H9 (cell line): Measurements from ENCODE around the gene ANK3. TPM values are rescaled to one million over a fixed set of nuclear protein-coding genes. Genes with fewer than 3 reads are reported as not detected.

Experiments
- DNase-seq: peaks from one replicate; pipeline ENCODE4 v3.0.0-alpha.2; 2017
- H2AFZ ChIP-seq: one replicate; pipeline ENCODE4 v1.6.1; 2013; ENCODE audit warnings: mild to moderate bottlenecking, low read length, control low read depth, moderate library complexity
- H2AK5ac ChIP-seq: 2 replicates; pipeline ENCODE4 v1.6.1; 2013; ENCODE audit warnings: low read length, control low read depth, mixed read lengths; ENCODE audit not compliant: insufficient read length
- H2BK120ac ChIP-seq: one replicate; pipeline ENCODE4 v1.6.1; 2013; ENCODE audit warnings: low read depth, mild to moderate bottlenecking, low read length, control low read depth, inconsistent platforms; ENCODE audit not compliant: poor library complexity, severe bottlenecking
- H2BK12ac ChIP-seq: 2 replicates; pipeline ENCODE4 v1.6.1; 2013; ENCODE audit warnings: low read length, control low read depth, mixed read lengths, low read depth; ENCODE audit not compliant: insufficient read length
- H2BK15ac ChIP-seq: 2 replicates; pipeline ENCODE4 v1.6.1; 2013; ENCODE audit warnings: low read depth, low read length, control low read depth
- H2BK20ac ChIP-seq: one replicate; pipeline ENCODE4 v1.6.1; 2013; ENCODE audit warnings: low read depth, mild to moderate bottlenecking, low read length, control low read depth, inconsistent platforms; ENCODE audit not compliant: poor library complexity, severe bottlenecking
- H2BK5ac ChIP-seq: 2 replicates; pipeline ENCODE4 v1.6.1; 2013; ENCODE audit warnings: low read length, control low read depth, mixed read lengths; ENCODE audit not compliant: insufficient read length
- H3K14ac ChIP-seq: 2 replicates; pipeline ENCODE4 v1.6.1; 2013; ENCODE audit warnings: low read length, control low read depth; ENCODE audit not compliant: insufficient read depth
- H3K18ac ChIP-seq: 2 replicates; pipeline ENCODE4 v1.6.1; 2013; ENCODE audit warnings: low read depth, mild to moderate bottlenecking, mixed read lengths, low read length, control low read depth; ENCODE audit not compliant: insufficient read length
- H3K23ac ChIP-seq: 2 replicates; pipeline ENCODE4 v1.6.1; 2013; ENCODE audit warnings: low read length, control low read depth, mixed read lengths, low read depth; ENCODE audit not compliant: insufficient read length
- H3K23me2 ChIP-seq: 2 replicates; pipeline ENCODE4 v1.6.1; 2013; ENCODE audit warnings: low read depth, mild to moderate bottlenecking, mixed read lengths, low read length, control low read depth; ENCODE audit not compliant: insufficient read length, poor library complexity, severe bottlenecking
- H3K27ac ChIP-seq: 2 replicates; pipeline ENCODE4 v1.5.1; 2013; ENCODE audit warnings: low read length, control low read depth, mixed read lengths, low read depth; ENCODE audit not compliant: insufficient read length
- H3K27me3 ChIP-seq: 2 replicates; pipeline ENCODE4 v1.6.1; 2013; ENCODE audit warnings: low read length, control low read depth, inconsistent platforms; ENCODE audit not compliant: insufficient read depth
- H3K4ac ChIP-seq: 2 replicates; pipeline ENCODE4 v1.6.1; 2013; ENCODE audit warnings: low read depth, mild to moderate bottlenecking, control low read depth, inconsistent platforms, low read length, moderate library complexity
- H3K4me1 ChIP-seq: 2 replicates; pipeline ENCODE4 v1.6.1; 2013; ENCODE audit warnings: low read length, control low read depth, inconsistent platforms; ENCODE audit not compliant: insufficient read depth
- H3K4me2 ChIP-seq: 2 replicates; pipeline ENCODE4 v1.6.1; 2013; ENCODE audit warnings: low read length, control low read depth, mixed read lengths; ENCODE audit not compliant: insufficient read length, insufficient read depth
- H3K56ac ChIP-seq: 2 replicates; pipeline ENCODE4 v1.6.1; 2013; ENCODE audit warnings: low read depth, mild to moderate bottlenecking, mixed read lengths, low read length, control low read depth; ENCODE audit not compliant: insufficient read length
- H3K79me1 ChIP-seq: 2 replicates; pipeline ENCODE4 v1.6.1; 2013; ENCODE audit warnings: low read depth, mild to moderate bottlenecking, moderate library complexity, low read length, control low read depth, inconsistent platforms; ENCODE audit not compliant: insufficient read depth, poor library complexity, severe bottlenecking
- H3K79me2 ChIP-seq: 2 replicates; pipeline ENCODE4 v1.6.1; 2013; ENCODE audit warnings: low read length, control low read depth, inconsistent platforms; ENCODE audit not compliant: insufficient read depth
- H3K9ac ChIP-seq: 2 replicates; pipeline ENCODE4 v1.6.1; 2013; ENCODE audit warnings: low read length, control low read depth, mixed read lengths; ENCODE audit not compliant: insufficient read length; ENCODE audit errors: extremely low read depth
- H3K9me3 ChIP-seq: one replicate; pipeline ENCODE4 v1.6.1; 2013; ENCODE audit warnings: low read depth, low read length, inconsistent platforms; ENCODE audit not compliant: control insufficient read depth
- H3T11ph ChIP-seq: one replicate; pipeline ENCODE4 v1.6.1; 2013; ENCODE audit warnings: mild to moderate bottlenecking, low read length, control low read depth, inconsistent platforms
- H4K20me1 ChIP-seq: one replicate; pipeline ENCODE4 v1.6.1; 2013; ENCODE audit not compliant: control insufficient read depth, insufficient read length, insufficient read depth
- H4K5ac ChIP-seq: 2 replicates; pipeline ENCODE4 v1.6.1; 2013; ENCODE audit warnings: low read depth, mild to moderate bottlenecking, mixed read lengths, low read length, control low read depth; ENCODE audit not compliant: insufficient read length
- H4K8ac ChIP-seq: replicated peaks from 2 replicates; pipeline ENCODE4 v1.6.1; 2013; ENCODE audit warnings: low read length, control low read depth, mixed read lengths, low read depth; ENCODE audit not compliant: insufficient read length
- H4K91ac ChIP-seq: 2 replicates; pipeline ENCODE4 v1.6.1; 2013; ENCODE audit warnings: low read depth, mild to moderate bottlenecking, moderate library complexity, mixed read lengths, low read length, control low read depth; ENCODE audit not compliant: insufficient read length
- H3K27ac Mint-ChIP-seq, 3 experiments: 2 replicates in 2 of 3; 3 replicates in 1 of 3; pipeline ENCODE4 v1.8.0; 2020 to 2021; ENCODE audit warnings: mixed read lengths in 3 of 3, mild to moderate bottlenecking in 1 of 3, moderate library complexity in 1 of 3
- H3K27me3 Mint-ChIP-seq: 2 replicates; pipeline ENCODE4 v1.8.0; 2021; ENCODE audit warnings: low read depth, mild to moderate bottlenecking, moderate library complexity, mixed read lengths
- H3K36me3 Mint-ChIP-seq, 3 experiments: 2 replicates in 2 of 3; 3 replicates in 1 of 3; pipeline ENCODE4 v1.8.0; 2020 to 2021; ENCODE audit warnings: low read depth in 3 of 3, mixed read lengths in 3 of 3; ENCODE audit not compliant: insufficient read depth in 1 of 3
- H3K4me1 Mint-ChIP-seq, 2 experiments: 2 replicates each; pipeline ENCODE4 v1.8.0; 2020; ENCODE audit warnings: mixed read lengths in 2 of 2
- H3K4me3 Mint-ChIP-seq, 2 experiments: 2 replicates in 1 of 2; 3 replicates in 1 of 2; pipeline ENCODE4 v1.8.0; 2020 to 2021; ENCODE audit warnings: mild to moderate bottlenecking in 2 of 2, mixed read lengths in 2 of 2, moderate library complexity in 1 of 2
- H3K9me3 Mint-ChIP-seq, 2 experiments: 2 replicates in 1 of 2; 3 replicates in 1 of 2; pipeline ENCODE4 v1.8.0; 2020; ENCODE audit warnings: mild to moderate bottlenecking in 2 of 2, mixed read lengths in 2 of 2, moderate library complexity in 1 of 2
- WGBS: extraction: QIAGEN DNeasy Blood & Tissue Kit; methylation state at CpG from one replicate; pipeline ENCODE4 v1.1.7; 2013; ENCODE audit warnings: missing lambda C conversion rate, low lambda C conversion rate, mixed read lengths; ENCODE audit not compliant: insufficient read length; ENCODE audit errors: extremely low coverage; 5-methylcytosine and 5-hydroxymethylcytosine counted together
- total RNA-seq: library from RNA; stranded (reverse); gene quantifications from 2 replicates; pipeline ENCODE4 v1.2.1, GENCODE V29; 2021
- TF ChIP-seq, protein P1 (sequence below): fragments of 200-600 bp; sonication (generic); conservative IDR thresholded peaks from 3 replicates; pipeline ENCODE4 v1.8.0; 2021; ENCODE audit warnings: antibody characterized with exemption, mild to moderate bottlenecking

Gene ANK3
- total RNA-seq, 1 experiment from 2014 or later: 59.6 TPM

DNA sequence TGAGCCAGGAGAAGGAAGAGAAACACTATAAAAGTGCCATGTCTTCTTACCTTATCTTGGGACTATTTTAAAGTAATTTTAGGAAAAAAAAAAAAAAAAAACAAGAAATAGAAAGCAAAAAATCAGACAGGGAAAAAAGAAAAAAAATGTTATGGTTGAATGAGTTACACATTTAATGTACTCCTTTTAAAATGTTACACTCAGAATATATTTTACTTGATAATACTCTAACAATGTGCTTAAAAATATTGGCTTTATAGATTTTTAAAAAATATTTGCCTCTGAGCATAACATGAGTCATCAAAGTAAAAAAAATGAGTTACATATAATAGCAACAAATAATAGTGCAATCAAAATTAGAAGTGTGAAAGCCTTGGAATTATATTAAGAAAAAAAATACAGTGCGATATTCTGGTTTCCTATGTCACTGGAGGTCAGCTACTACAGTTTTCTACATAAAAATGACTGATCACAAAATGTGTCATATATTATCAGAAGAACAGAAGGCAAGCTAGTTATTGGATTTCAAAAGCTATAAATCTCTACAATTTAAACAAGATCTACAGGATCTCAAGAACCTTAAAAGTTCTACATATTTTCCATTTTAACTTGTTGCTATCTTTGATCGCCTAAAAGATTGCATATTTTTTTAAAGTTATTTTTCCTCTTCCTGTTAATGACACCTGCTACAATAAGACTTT, 252.2 kb downstream of the ANK3 start:
- no peak overlapping the region for H2AFZ ChIP-seq
- H4K20me1 ChIP-seq: no peaks in the 10 kb centered on the region
- H3K27me3 Mint-ChIP-seq: no peaks in the 10 kb centered on the region
- H3K27ac Mint-ChIP-seq: peak overlapping the region in 2 of 3 experiments; percentile 40 to 49; a peak in 1 of 7 replicates
- no peak overlapping the region for H3K4ac ChIP-seq
- no peak overlapping the region for H3K23ac ChIP-seq
- no peak overlapping the region for H3K56ac ChIP-seq
- TF ChIP-seq, protein P1, sequence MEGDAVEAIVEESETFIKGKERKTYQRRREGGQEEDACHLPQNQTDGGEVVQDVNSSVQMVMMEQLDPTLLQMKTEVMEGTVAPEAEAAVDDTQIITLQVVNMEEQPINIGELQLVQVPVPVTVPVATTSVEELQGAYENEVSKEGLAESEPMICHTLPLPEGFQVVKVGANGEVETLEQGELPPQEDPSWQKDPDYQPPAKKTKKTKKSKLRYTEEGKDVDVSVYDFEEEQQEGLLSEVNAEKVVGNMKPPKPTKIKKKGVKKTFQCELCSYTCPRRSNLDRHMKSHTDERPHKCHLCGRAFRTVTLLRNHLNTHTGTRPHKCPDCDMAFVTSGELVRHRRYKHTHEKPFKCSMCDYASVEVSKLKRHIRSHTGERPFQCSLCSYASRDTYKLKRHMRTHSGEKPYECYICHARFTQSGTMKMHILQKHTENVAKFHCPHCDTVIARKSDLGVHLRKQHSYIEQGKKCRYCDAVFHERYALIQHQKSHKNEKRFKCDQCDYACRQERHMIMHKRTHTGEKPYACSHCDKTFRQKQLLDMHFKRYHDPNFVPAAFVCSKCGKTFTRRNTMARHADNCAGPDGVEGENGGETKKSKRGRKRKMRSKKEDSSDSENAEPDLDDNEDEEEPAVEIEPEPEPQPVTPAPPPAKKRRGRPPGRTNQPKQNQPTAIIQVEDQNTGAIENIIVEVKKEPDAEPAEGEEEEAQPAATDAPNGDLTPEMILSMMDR: no peak
- no CpG with 5 or more reads among the region's 2 CpGs for WGBS
- no peak overlapping the region for H4K8ac ChIP-seq
- H2BK20ac ChIP-seq: no peak overlapping the region
- peaks cover 6% of the 10 kb centered on the region; the same call in 1 of the 2 replicates for H3K4me1 ChIP-seq
- H3K4me1 Mint-ChIP-seq: peaks cover 6 to 16% of the 10 kb centered on the region in 2 experiments
- H3K9me3 Mint-ChIP-seq: no peaks in the 10 kb centered on the region
- no peak overlapping the region for H3K9ac ChIP-seq
- H4K5ac ChIP-seq: no peak overlapping the region
- peaks cover 9% of the 10 kb centered on the region for H3K23me2 ChIP-seq
- peaks cover 0 to 17% (median 7%) of the 10 kb centered on the region in 3 experiments; a peak in 4 of 7 replicates for H3K36me3 Mint-ChIP-seq
- no peak overlapping the region for H3K14ac ChIP-seq
- H3K79me2 ChIP-seq: no peaks in the 10 kb centered on the region
- H3K27ac ChIP-seq: no peak overlapping the region
- H2AK5ac ChIP-seq: no peak overlapping the region
- H3K79me1 ChIP-seq: no peaks in the 10 kb centered on the region
- H3K9me3 ChIP-seq: no peaks in the 10 kb centered on the region
- H2BK5ac ChIP-seq: no peak overlapping the region
- H3K4me2 ChIP-seq: no peak overlapping the region
- no peak overlapping the region for H2BK12ac ChIP-seq
- no peak overlapping the region for H3K4me3 Mint-ChIP-seq
- no peaks in the 10 kb centered on the region for H3K27me3 ChIP-seq
- no peak overlapping the region for H2BK15ac ChIP-seq
- no peak overlapping the region for H2BK120ac ChIP-seq
- no peak for DNase-seq
- H3K18ac ChIP-seq: no peak overlapping the region
- no peak overlapping the region for H3T11ph ChIP-seq
- no peak overlapping the region for H4K91ac ChIP-seq
